GM10847 (cell line): Measurements from ENCODE around the gene CCDC141.

Source experiments
- POLR2A ChIP-seq: IDR thresholded peaks from 2 replicates; pipeline ENCODE4 v1.6.1; 2011; ENCODE audit not compliant: insufficient read length; ENCODE audit errors: extremely low read depth

CCDC141 gene

DNA sequence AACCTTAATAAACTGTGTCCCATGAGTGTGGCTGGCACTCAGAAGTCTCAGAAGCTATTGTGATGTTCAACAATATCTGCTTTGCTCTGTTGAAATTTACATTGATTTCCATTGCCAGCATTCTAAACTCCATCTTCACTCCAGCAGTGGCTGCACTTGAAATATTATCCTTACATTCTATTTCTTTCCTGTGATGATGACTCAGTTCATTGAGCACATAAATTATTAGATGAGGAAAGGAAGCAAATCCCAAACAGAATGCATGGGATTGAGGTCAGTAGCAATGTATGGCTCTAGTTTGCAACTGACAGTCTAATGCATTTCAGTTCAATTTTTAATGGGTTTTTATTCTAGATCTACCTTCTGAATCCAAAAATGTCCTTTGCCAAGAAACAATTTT, 150.3 kb downstream of the CCDC141 start:
- no peak for TF ChIP-seq POLR2A

DNA sequence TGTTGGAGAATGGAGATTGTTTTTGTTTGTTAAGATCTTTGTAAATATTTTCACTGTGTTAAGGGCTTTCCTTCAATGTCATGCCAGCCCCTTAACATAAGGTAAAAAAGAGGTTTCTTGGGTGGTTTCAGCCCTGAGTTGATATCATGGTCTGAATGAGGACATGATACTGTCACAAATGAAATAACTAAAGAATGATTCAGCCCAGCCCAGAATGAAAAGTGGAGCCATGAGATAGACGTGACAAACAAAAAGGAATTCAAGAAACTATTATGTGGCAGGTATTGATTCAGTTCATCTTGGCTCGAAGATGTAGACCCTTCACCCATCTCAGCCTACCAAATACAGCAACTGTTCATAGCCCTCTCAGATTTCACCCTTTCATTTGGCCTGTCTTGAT, 154.1 kb downstream of the CCDC141 start:
- no peak for TF ChIP-seq POLR2A

DNA sequence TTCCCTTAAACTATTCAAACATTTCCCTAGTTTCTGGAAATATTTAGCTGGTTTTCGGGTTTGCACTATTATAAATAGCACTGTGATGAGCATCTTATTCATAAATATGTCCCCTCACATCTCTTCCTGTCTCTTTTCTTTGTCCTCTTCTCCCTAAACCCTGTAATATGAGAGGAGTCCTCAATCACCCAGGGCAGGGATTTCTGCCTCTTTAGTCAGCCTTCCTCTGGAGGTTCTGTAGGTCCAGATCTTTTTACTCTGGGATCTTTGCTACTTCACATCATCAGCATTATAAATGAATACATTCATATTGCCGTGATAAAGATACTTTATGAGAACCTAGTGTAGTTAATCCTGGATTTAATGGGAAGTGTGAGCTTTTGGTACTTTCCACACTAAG, 154.8 kb downstream of the CCDC141 start:
- no peak for TF ChIP-seq POLR2A

DNA sequence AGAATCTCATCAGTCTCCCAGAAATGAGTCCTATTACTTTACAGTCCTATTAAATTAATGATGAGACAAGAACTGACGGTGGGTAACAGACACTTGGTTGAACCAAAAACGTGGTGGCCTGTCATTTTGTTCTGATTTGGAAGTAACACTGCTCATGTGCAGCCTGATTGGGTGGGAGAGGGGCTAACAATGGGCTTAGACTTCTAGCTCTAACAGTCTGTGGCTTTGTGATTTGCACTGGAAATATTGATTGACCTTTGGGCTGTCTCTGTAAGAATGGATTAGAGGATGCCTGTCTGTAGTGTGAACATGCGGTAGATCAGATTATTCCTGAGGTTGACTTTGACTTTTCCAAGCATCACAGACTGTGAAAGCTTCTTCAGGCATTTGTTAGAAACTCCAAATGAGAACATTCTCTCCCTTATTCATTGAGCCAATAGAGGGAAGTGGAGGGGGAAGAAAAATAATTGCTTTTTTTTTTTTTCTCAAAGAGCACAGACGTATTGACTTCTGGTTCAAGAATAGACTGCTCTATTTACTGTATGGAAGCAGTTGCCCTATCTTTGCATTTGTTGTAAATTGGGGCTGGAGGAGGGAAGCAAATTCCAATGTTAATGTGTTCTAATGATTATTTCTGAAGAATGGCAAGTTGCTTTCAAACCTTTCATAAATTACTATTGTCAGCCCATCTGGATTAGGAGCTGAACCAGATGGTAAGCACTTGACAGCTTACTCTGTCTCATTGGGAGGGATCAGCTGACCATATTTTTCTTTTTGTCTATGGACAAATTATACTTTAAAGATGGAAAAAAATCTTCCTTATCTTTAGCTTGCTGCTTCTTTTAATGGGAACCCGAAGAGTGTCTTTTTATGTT, 156.9 kb downstream of the CCDC141 start:
- no peak for TF ChIP-seq POLR2A

DNA sequence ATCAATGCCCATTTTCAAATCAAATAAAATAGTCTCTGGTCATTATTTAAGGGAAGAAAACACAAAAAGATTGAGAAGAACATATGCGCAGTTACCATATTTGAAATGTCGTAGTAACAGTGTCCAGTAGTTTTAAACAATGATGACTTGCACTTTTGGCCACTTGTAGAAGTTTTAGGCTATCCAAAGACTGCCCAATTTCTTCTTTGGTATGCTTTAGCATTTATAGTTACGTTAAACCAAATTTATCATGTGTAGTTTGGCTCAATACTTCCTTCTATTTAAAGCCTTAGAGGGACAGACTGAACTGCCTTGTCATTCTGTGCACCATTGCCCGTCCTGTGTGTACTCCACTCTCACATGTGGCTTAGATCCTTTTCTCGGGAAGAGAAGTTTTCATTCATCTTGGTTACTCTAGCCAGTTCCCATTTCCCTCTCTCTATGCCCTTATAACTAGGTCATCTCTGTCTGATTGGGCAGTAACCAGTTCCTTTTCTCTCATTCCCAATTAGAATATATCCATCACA, 157.9 kb downstream of the CCDC141 start:
- no peak for TF ChIP-seq POLR2A

DNA sequence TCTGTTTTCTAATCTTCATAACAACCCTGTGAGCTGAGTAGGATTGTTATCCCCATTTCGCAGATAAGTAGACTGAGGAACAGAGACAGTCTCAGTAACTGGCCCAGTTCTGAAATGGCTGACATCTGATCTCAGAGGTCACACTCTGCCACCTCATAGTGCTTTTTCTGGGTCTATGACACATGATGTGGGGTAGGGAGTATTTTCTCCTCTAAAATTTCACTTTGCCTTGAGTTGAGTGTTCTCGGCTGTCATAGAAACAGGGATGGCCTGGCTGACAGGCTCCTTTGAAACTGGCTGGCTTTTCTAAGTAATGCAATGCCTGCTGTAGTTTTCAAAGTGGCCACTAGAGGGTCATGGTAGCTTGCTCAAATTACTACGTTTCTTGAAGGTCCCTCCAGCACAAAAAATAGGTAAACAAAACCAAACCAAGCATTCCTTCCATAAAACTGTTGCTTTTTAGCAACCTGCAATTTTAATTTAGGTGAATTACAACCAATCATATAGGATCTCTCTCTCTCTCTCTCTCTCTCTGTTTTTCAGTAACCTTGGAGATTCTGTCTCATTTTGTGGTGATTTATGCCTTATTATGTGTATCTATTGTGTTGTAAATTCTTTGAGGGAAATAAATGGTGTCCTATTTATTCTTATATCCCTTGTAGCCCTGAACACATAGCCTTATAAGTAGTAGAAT, 158.5 kb downstream of the CCDC141 start:
- TF ChIP-seq POLR2A, result no peak

DNA sequence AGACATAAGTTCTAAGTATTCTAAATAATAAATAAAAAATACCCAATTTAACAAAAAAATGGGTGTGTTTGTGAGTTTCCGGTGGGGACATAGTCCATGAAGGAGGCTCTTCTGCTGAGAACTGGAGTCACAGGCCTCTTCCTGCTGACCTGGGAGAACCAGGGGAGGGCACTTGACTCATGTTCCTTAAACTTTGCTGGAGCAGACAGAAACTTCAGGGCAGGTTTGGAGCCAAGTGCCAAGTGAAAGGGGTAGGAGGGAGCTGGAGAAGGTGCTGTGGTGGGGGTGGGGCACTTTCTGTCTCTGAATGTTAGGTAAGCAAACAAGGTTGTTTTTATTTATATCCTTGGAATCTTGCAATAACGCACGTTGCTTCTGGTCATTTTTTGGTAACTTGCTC, 163.9 kb downstream of the CCDC141 start:
- TF ChIP-seq POLR2A, result no peak

DNA sequence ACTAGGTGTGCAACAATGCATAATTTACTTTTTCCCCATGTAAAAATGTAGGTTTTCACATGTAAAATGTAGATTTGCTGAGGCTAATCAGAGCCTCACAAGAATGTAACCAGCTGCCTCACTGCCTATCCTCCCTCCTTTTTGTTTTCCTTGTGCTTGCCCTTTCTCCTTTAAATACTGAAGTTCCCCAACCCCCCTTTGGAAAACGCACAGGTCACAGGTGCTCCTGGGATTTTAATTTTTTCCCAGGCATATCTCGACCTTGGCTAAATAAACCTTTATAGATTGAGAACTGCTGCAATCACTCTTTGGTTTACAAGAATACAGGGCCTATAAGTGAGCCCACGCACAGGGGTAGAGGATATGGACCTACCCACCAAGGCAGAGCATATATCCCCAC, 165.5 kb downstream of the CCDC141 start:
- no peak for TF ChIP-seq POLR2A

DNA sequence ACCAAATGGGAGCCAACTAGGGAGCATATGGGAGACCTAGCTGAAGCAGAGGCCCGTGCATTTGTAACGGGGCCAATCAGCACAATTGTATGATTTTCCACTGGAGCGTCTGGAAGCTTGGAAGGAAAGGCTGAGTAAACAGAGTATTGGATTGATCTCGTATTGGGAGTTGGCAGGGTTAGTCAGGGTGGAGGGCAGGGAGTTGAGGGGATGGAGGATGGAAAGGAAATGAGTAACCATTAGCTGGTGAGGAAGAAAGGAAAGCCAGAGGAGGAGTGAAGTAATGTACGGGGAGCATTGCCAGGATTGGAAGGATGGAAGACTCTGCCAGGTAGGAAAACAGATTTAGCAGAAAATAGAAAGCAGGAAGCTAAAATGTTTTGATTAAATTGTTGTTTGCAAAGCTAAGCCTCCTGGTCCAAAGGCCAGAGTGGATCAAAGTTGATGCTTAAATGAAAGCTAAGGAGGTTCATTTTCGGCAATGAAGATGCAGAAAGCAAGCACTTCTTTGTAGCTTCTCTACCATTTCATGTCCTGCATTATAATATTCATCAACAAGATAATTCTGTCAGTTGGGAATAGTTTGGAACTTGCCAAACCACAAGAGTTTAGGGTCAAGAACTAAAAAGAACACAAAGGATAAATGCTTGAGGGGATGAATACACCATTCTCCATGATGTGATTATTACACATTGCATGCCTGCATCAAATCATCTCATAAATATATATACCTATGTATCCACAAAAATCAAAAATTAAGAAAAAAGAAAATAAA, 167.1 kb downstream of the CCDC141 start:
- TF ChIP-seq POLR2A, result no peak

DNA sequence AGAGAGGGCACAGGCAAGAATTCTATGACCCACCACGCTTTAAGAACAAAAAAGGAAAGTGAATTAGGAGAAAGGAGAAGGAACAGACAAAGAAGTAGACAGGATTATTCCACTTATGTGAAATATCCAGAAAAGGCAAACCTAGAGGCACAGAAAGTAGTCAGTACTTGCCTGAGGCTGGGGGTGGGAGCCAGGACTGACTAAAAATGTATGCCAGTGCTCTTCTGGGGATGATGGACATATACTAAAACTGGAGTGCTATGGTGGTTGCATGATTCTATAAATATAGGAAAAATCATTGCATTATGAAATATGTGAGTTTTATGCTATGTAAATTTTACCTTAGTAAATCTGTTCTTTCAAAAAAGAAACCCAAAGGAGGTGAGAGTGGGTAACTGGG, 168.9 kb downstream of the CCDC141 start:
- no peak for TF ChIP-seq POLR2A

DNA sequence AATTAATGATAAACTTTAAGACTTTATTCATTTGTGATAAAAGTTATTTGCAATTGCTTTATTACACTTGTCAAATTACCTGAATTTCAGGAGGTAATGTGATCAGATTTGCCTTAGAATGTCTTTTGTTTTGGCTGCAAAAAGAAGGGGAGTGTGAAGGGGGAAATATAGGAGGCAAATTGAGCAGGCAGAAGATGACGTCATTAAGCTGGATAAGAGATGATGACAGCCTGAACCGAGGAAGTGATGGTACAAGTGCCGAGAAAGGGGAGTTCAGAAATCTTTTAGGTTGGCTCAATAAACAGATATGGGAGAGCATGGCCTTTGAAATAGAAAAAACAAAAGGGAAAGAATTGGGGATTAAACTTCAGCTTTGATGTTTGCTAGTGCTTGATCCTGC, 169.7 kb downstream of the CCDC141 start:
- TF ChIP-seq POLR2A, result no peak

DNA sequence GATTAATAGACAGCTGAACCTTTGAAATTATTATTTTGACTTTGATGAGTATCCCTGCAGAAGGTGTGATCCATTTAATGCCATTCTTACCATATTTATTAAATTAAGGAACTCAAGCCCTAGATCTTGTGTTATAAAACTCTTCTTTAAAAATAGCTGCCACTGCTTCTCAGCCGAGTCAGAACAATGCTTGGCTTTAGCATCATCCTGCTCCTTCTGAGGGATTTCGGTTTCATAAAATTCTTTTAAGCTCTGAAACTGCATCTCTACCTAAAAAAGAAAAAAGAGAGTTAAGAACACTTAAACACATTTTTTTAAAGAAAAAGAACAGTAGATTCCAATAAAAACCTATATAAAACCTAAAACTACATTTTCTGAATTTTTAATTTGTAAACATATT, 172.1 kb downstream of the CCDC141 start:
- no peak for TF ChIP-seq POLR2A

DNA sequence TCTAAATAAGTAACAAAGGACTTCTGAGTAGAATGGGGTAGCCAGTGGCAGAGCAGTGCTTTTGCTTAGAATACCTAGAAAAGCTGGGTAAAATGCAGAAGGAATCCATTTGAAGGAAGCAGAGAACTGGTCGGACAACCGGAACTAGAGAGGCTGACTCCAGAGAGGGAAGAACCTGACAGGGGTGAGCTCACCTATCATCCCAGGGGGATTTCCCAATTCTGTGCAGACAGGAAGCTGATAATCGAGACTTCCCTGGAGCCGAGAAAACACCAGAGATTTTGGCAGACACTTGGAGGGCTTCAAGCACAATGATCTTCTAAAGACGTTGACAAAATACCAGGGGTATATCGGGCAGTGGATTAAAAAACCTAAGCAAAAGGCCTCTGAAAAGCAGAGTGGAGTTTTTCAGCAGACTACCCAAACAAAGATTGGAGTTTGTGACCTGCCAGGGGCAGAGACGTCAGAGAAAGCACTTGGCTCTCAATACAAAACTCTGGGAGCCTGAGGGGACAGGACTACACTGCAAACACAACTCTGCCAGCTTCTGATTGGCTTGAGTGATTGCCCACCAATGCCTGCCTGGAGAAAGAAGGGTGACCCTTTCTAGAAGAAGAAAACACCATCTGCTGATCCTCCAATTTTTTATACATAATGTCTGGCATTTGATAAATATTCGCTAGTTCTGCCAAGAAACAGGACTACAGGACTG, 175.3 kb downstream of the CCDC141 start:
- TF ChIP-seq POLR2A, result no peak

DNA sequence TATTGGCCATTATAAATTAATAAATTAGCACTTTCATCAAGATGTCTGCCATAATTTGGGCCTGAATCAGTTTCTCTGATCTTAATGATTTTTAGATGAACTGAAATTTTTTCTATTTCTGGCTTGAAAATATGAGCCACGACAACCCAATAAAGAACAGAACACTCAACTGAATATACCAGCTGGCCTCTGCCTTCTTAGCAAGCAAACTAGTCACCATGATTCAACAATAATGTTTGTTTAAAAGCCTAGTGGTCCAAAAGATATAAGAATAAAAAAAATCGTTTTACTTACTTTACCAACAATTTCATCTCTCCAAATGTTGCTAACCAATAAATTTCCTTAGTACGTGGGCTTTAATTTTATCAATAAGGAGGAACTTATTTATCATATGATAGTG, 176.0 kb downstream of the CCDC141 start:
- no peak for TF ChIP-seq POLR2A

DNA sequence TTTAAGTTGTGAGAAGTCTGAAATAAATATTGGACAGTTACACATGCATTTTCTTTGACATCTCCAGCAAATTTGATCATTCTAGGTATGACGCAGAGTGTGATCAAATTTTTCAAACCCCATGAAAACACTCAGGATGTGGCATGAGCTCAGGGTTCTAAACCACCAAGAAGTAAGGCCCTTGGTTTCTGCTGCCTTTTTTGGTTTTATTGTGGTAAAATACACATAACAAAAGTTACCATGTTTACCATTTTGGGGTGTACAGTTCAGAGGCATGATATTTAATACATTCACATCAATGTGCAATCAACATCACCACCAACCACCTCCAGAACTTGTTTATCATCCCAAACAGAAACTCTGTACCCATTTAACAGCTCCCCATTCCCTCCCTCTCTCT, 178.4 kb downstream of the CCDC141 start:
- TF ChIP-seq POLR2A, result no peak
